Neural progenitor cell (in vitro differentiated cells): Measurements from ENCODE around the gene HYDIN. TPM values are rescaled to one million over a fixed set of nuclear protein-coding genes. Genes with fewer than 3 reads are reported as not detected.
A peak's percentile ranks its signal among the peaks of the same experiment; 100 is the strongest.
"Not testable (repeated sequence)": the region's sequence is repeated elsewhere in the genome, so short reads cannot be mapped to it uniquely, and the experiment has no call there.

Source experiments
- DNase-seq: peaks from one replicate; pipeline ENCODE4 v3.0.0-alpha.2; 2016; ENCODE audit warnings: low spot score
- H2AFZ ChIP-seq: fragments of 200-600 bp; sonication (generic); replicated peaks from 2 replicates; pipeline ENCODE4 v1.6.1; 2016; ENCODE audit warnings: antibody characterized with exemption
- H3F3A ChIP-seq: fragments of 200-600 bp; sonication (generic); 2 replicates; pipeline ENCODE4 v1.6.1; 2016; ENCODE audit warnings: antibody characterized with exemption, low read depth
- H3K27ac ChIP-seq: fragments of 200-600 bp; sonication (generic); 2 replicates; pipeline ENCODE4 v1.5.1; 2016; ENCODE audit warnings: mild to moderate bottlenecking
- H3K27me3 ChIP-seq: fragments of 200-600 bp; sonication (generic); 2 replicates; pipeline ENCODE4 v1.6.1; 2016; ENCODE audit warnings: mild to moderate bottlenecking, moderate library complexity
- H3K36me3 ChIP-seq: fragments of 200-600 bp; sonication (generic); 2 replicates; pipeline ENCODE4 v1.5.1; 2016
- H3K4me1 ChIP-seq: fragments of 200-600 bp; sonication (generic); 2 replicates; pipeline ENCODE4 v1.6.1; 2016; ENCODE audit warnings: mixed run types
- H3K4me2 ChIP-seq: fragments of 200-600 bp; sonication (generic); 2 replicates; pipeline ENCODE4 v1.6.1; 2016
- H3K4me3 ChIP-seq: fragments of 200-600 bp; sonication (generic); 2 replicates; pipeline ENCODE4 v1.5.1; 2016
- H3K79me2 ChIP-seq: fragments of 200-600 bp; sonication (generic); 2 replicates; pipeline ENCODE4 v1.6.1; 2016; ENCODE audit warnings: low read depth
- H3K9ac ChIP-seq: fragments of 200-600 bp; sonication (generic); 2 replicates; pipeline ENCODE4 v1.6.1; 2016
- H3K9me3 ChIP-seq: fragments of 200-600 bp; sonication (generic); 2 replicates; pipeline ENCODE4 v1.5.1; 2016; ENCODE audit warnings: low read depth
- H4K20me1 ChIP-seq: fragments of 200-600 bp; sonication (generic); 2 replicates; pipeline ENCODE4 v1.6.1; 2016; ENCODE audit warnings: low read depth
- H3K27ac Mint-ChIP-seq: 3 replicates; pipeline ENCODE4 v1.8.0; 2021; ENCODE audit warnings: mixed read lengths
- H3K27me3 Mint-ChIP-seq: 2 replicates; pipeline ENCODE4 v1.8.0; 2022; ENCODE audit warnings: low read depth, mild to moderate bottlenecking, inconsistent platforms, moderate library complexity, mixed read lengths; ENCODE audit not compliant: insufficient read depth
- H3K36me3 Mint-ChIP-seq: 3 replicates; pipeline ENCODE4 v1.8.0; 2021; ENCODE audit warnings: mixed read lengths
- H3K4me1 Mint-ChIP-seq: 3 replicates; pipeline ENCODE4 v1.8.0; 2021; ENCODE audit warnings: mixed read lengths
- H3K4me3 Mint-ChIP-seq: 3 replicates; pipeline ENCODE4 v1.8.0; 2021; ENCODE audit warnings: mild to moderate bottlenecking, moderate library complexity, mixed read lengths
- H3K9me3 Mint-ChIP-seq: 3 replicates; pipeline ENCODE4 v1.8.0; 2020; ENCODE audit warnings: mixed read lengths
- CTCF ChIP-seq: fragments of 200-600 bp; sonication (generic); IDR thresholded peaks from 2 replicates; pipeline ENCODE4 v1.5.1; 2017; ENCODE audit warnings: antibody characterized with exemption, mild to moderate bottlenecking
- total RNA-seq: library from RNA; depleted of rRNA; stranded (reverse); fragments of >200 nt; gene quantifications from 2 replicates; pipeline ENCODE4 v1.2.3, GENCODE V29; 2015; ENCODE audit warnings: low replicate concordance

The HYDIN gene
- total RNA-seq, 1 donor from 2014 or later: 4.0 TPM

- H3F3A ChIP-seq, H3K36me3 Mint-ChIP-seq, H3K27ac Mint-ChIP-seq, H3K27me3 Mint-ChIP-seq, H3K9me3 ChIP-seq, H3K4me3 ChIP-seq, H3K4me2 ChIP-seq, H3K27ac ChIP-seq, H3K36me3 ChIP-seq, H3K27me3 ChIP-seq, H3K4me1 Mint-ChIP-seq, H3K4me1 ChIP-seq, H2AFZ ChIP-seq, H3K4me3 Mint-ChIP-seq, H4K20me1 ChIP-seq, H3K9ac ChIP-seq, DNase-seq, H3K9me3 Mint-ChIP-seq, H3K79me2 ChIP-seq: not testable (repeated sequence)
- TF ChIP-seq CTCF: peak; percentile 11
Observed at GRCh38 chr16:70882311-70882710, 348.2 kb downstream of the HYDIN start.

- not testable (repeated sequence) for H3K4me1 Mint-ChIP-seq
Observed at GRCh38 chr16:70877895-70878294, 352.6 kb downstream of the HYDIN start.

GRCh38 chr16:70876442-70876841, 354.1 kb downstream of the HYDIN start:
- H3K4me3 Mint-ChIP-seq, H3K4me1 Mint-ChIP-seq, H3K9me3 Mint-ChIP-seq, H3K27me3 Mint-ChIP-seq, H3F3A ChIP-seq, H3K79me2 ChIP-seq, H3K4me1 ChIP-seq, H3K27ac Mint-ChIP-seq, H2AFZ ChIP-seq, H3K4me3 ChIP-seq, H3K9ac ChIP-seq, H3K36me3 ChIP-seq, H4K20me1 ChIP-seq, DNase-seq, H3K27me3 ChIP-seq, H3K27ac ChIP-seq, H3K9me3 ChIP-seq, H3K4me2 ChIP-seq, H3K36me3 Mint-ChIP-seq: not testable (repeated sequence)

More at GRCh38 chr16:70877895-70878294, 352.6 kb downstream of the HYDIN start:
- H3K36me3 Mint-ChIP-seq, H3F3A ChIP-seq, H3K27ac Mint-ChIP-seq, H3K36me3 ChIP-seq, H3K27me3 Mint-ChIP-seq, H3K9me3 Mint-ChIP-seq, DNase-seq, H3K4me2 ChIP-seq, H3K27me3 ChIP-seq, H3K79me2 ChIP-seq, H2AFZ ChIP-seq, H3K4me3 Mint-ChIP-seq, H3K4me3 ChIP-seq, H3K9me3 ChIP-seq, H3K4me1 ChIP-seq, H3K9ac ChIP-seq, H4K20me1 ChIP-seq, H3K27ac ChIP-seq: not testable (repeated sequence)

GRCh38 chr16:70864698-70865097, 365.8 kb downstream of the HYDIN start:
- H3K4me1 ChIP-seq, H3K79me2 ChIP-seq, H3K4me1 Mint-ChIP-seq, H3K9me3 Mint-ChIP-seq, H3K4me3 ChIP-seq, H3K36me3 ChIP-seq, H2AFZ ChIP-seq, H3K4me2 ChIP-seq, H3K9ac ChIP-seq, H3K27me3 Mint-ChIP-seq, H3K27me3 ChIP-seq, H3K27ac ChIP-seq, H3K36me3 Mint-ChIP-seq, H3F3A ChIP-seq, H4K20me1 ChIP-seq, H3K4me3 Mint-ChIP-seq, H3K9me3 ChIP-seq, DNase-seq, H3K27ac Mint-ChIP-seq: not testable (repeated sequence)

- not testable (repeated sequence) for H3K27ac ChIP-seq, H3K36me3 Mint-ChIP-seq, H3K36me3 ChIP-seq, H3K4me3 Mint-ChIP-seq, H3K9me3 ChIP-seq, H3K27me3 Mint-ChIP-seq, H3F3A ChIP-seq, H3K79me2 ChIP-seq, H3K27ac Mint-ChIP-seq, H3K27me3 ChIP-seq, H3K4me1 ChIP-seq, H3K9me3 Mint-ChIP-seq, H3K9ac ChIP-seq, H4K20me1 ChIP-seq, H3K4me1 Mint-ChIP-seq, H2AFZ ChIP-seq, H3K4me3 ChIP-seq, H3K4me2 ChIP-seq
- DNase-seq: peak; percentile 16
Observed at GRCh38 chr16:70861996-70862395, 368.5 kb downstream of the HYDIN start.

GRCh38 chr16:70851299-70851698, 379.2 kb downstream of the HYDIN start:
- H3K36me3 Mint-ChIP-seq, H3K9me3 Mint-ChIP-seq, DNase-seq, H3K4me1 ChIP-seq, H3K27ac Mint-ChIP-seq, H3K27me3 ChIP-seq, H3K27me3 Mint-ChIP-seq, H3K36me3 ChIP-seq, H3K4me3 ChIP-seq, H3K9ac ChIP-seq, H3K9me3 ChIP-seq, H4K20me1 ChIP-seq, H3K4me2 ChIP-seq, H3K79me2 ChIP-seq, H3K4me3 Mint-ChIP-seq, H2AFZ ChIP-seq, H3K4me1 Mint-ChIP-seq, H3K27ac ChIP-seq, H3F3A ChIP-seq: not testable (repeated sequence)

- H3K4me3 ChIP-seq, H3K4me1 Mint-ChIP-seq, H3K9ac ChIP-seq, H3K27ac Mint-ChIP-seq, H3K27me3 Mint-ChIP-seq, H3K36me3 Mint-ChIP-seq, H3K9me3 Mint-ChIP-seq, H2AFZ ChIP-seq, H3K27me3 ChIP-seq, H3K79me2 ChIP-seq, H3K9me3 ChIP-seq, H3K36me3 ChIP-seq, H3K4me1 ChIP-seq, H3K27ac ChIP-seq, H3F3A ChIP-seq, H3K4me3 Mint-ChIP-seq, H3K4me2 ChIP-seq, DNase-seq, H4K20me1 ChIP-seq: not testable (repeated sequence)
Observed at GRCh38 chr16:70823498-70824118, 406.9 kb downstream of the HYDIN start.

GRCh38 chr16:70822734-70823133, 407.8 kb downstream of the HYDIN start:
- H3K27ac Mint-ChIP-seq: not testable (repeated sequence)

More at GRCh38 chr16:70822734-70823133, 407.8 kb downstream of the HYDIN start:
- H3K9ac ChIP-seq, DNase-seq, H3K36me3 ChIP-seq, H3K27me3 Mint-ChIP-seq, H4K20me1 ChIP-seq, H3K4me3 ChIP-seq, H3K79me2 ChIP-seq, H3K4me1 Mint-ChIP-seq, H3K4me1 ChIP-seq, H2AFZ ChIP-seq, H3K9me3 ChIP-seq, H3F3A ChIP-seq, H3K36me3 Mint-ChIP-seq, H3K4me2 ChIP-seq, H3K27ac ChIP-seq, H3K9me3 Mint-ChIP-seq, H3K4me3 Mint-ChIP-seq: not testable (repeated sequence)
- peaks cover 14% of the 10 kb centered on the region for H3K27me3 ChIP-seq
